ENCODE results near the gene NHERF2.

DNA sequence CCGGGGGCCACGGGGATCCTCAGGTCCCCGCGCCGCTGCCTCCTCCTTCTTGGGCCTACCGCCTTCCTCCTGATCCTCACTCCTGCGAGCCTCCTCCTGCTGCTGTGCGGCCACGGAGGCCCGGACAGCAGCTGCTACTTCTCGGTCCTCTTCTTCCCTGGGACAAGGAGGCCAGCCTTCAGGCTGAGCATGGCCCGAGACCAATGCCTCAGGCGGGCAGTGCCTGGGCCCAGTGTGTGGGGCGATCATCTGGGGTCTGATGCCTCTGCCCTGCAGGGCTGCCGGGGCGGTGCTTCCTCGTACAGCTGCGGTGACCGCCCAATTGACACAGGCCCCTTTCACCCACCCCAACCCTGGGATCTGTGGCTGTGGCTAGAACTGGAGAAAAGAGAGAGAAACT lies 25.7 kb upstream of the NHERF2 start:
- TF ChIP-seq, protein P1, sequence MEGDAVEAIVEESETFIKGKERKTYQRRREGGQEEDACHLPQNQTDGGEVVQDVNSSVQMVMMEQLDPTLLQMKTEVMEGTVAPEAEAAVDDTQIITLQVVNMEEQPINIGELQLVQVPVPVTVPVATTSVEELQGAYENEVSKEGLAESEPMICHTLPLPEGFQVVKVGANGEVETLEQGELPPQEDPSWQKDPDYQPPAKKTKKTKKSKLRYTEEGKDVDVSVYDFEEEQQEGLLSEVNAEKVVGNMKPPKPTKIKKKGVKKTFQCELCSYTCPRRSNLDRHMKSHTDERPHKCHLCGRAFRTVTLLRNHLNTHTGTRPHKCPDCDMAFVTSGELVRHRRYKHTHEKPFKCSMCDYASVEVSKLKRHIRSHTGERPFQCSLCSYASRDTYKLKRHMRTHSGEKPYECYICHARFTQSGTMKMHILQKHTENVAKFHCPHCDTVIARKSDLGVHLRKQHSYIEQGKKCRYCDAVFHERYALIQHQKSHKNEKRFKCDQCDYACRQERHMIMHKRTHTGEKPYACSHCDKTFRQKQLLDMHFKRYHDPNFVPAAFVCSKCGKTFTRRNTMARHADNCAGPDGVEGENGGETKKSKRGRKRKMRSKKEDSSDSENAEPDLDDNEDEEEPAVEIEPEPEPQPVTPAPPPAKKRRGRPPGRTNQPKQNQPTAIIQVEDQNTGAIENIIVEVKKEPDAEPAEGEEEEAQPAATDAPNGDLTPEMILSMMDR (IDR thresholded peaks at IDR 0.05): no peak
- no peak for TF ChIP-seq POLR2A (IDR thresholded peaks at IDR 0.05)
